NCI-H345 treated with DMSO at 0.1 percent for 48 hours (cell line): ENCODE data around the gene BEST1.
"Not testable (repeated sequence)": the region's sequence is repeated elsewhere in the genome, so short reads cannot be mapped to it uniquely, and the experiment has no call there.

ENCODE experiments used
- DNase-seq: peaks from one replicate; lab custom pipeline; 2025; ENCODE audit not compliant: unreplicated experiment; lab: John Stamatoyannopoulos, UW

The BEST1 gene

DNA sequence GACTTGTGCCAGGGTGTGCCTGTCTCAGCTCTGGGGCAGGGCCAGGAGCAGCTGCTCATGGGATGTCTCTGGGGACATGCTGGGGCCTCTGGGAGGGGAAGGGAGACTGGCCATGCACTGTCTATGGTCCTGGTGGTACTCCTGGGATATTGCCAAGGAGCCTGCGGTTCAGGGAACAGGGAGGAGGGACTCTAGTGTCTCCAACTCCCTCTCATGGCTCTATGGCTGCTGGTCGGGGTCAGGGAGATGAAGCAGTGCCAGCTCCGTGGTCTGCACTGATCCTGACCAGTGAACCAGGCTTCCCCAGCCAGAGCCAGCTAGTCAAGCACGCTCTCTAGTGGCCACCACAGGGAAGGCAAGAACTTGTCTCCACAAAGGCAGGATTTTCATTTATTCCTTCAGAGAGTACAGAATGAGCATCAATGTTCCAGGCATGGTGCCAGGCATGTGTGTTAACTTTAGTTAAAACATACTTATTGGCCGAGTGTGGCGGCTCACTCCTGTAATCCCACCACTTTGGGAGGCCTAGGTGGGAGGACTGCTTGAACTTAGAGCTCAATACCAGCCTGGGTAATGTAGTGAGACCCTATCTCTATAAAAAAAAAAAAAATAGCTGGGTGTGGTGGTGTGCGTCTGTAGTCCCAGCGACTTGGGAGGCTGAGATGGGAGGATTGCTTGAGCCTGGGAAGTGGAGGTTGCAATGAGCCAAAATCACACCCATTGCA is 2.5 kb upstream of the BEST1 start:
- peak; percentile 71 for DNase-seq

DNA sequence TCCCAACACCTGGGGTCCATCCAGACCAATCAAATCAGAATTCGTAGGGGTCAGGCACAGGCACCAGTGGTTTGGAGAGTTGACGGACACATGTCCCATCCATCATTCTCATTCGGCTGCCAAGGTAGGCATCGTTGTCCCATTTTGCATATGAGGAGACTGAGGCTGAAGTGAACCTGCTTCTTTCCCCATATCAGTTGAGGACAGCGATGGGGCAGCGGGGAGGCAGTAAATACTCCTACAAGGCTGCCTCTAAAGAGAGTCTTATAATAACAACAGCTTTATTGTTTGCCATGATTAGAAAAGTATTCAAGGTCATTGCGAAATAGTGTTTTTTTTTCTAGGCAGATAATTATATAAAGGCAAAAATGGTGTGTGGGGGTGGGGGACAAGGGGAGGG is 1.6 kb upstream of the BEST1 start:
- no peak for DNase-seq

DNA sequence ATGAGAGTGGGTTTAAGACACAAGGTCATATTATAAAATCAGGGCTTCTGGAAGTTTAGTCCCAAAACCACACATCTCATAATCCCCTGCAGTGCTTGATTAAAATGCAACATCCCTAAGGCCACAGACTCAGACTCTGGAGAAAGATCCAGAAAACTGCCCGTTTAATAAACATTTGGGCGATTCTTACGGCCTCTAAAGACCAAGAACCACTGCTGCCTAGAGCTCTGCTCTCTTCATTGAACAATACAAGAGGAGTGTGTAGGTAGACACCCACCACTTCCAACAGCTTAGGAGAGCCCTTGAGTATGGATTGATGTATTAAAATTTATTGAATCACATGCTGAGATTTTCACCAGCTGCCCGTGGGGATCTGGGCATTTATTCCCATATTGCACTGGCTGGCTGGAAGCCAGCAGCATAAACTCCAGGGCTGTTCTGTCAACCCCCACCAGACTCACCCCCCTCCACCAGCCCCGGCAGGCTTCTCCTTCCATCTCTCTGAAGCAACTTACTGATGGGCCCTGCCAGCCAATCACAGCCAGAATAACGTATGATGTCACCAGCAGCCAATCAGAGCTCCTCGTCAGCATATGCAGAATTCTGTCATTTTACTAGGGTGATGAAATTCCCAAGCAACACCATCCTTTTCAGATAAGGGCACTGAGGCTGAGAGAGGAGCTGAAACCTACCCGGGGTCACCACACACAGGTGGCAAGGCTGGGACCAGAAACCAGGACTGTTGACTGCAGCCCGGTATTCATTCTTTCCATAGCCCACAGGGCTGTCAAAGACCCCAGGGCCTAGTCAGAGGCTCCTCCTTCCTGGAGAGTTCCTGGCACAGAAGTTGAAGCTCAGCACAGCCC is 749 bp upstream of the BEST1 start:
- DNase-seq = peak; percentile 87

DNA sequence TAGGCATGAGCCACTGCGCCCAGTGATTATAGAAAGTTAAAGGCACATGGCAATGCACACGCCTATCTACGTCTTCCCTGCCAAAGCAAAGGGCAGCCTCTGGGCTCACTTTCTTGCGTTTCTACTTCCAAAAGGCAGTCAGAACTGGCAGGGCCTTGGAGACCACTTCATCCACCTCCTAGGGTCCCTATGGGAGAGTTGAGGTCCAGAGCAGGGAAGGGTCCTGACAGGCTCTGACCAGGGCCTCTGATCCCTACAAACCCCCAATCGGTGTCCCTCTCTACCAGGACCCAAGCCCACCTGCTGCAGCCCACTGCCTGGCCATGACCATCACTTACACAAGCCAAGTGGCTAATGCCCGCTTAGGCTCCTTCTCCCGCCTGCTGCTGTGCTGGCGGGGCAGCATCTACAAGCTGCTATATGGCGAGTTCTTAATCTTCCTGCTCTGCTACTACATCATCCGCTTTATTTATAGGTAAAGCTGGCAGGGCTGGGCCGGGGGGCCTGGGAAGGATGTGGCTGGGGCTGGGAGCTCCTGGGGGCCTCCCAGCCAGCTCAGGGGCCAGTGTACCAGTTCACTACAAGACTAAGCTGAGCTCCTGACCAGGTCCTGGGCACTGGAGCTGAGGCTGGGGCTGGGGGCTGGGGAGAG is 1.5 kb downstream of the BEST1 start:
- no peak for DNase-seq

DNA sequence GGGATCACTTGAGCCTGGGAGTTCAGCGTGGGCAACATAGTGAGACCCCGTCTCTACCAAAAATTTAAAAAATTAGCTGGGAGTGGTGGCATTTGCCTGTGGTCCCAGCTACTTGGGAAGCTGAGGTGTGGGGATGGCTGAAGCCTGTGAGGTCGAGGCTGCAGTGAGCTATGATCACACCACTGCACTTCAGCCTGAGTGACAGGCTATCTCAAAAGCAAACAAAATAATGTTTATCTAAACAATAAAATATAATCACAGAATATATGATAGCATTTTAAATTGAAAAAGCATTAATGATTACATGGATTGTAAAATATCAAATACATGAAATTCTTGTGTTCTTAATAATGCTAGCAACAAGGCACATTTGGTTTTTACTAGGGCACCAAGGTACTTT is 2.7 kb downstream of the BEST1 start:
- no peak for DNase-seq

DNA sequence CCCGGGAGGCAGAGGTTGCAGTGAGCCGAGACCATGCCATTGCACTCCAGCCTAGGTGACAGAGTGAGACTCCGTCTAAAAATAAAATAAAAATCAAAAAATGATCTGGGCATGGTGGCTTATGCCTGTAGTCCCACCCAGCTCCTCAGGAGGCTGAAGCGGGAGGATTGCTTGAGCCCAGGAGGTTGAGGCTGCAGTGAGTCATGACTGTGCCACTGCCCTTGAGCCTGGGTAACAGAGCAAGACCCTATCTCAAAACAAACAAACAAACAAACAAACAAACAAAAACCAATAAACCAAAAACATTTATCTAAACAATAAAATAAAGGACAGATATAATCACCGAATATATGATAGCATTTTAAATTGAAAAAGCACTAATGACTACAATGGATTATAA is 3.5 kb downstream of the BEST1 start:
- not testable (repeated sequence) for DNase-seq

DNA sequence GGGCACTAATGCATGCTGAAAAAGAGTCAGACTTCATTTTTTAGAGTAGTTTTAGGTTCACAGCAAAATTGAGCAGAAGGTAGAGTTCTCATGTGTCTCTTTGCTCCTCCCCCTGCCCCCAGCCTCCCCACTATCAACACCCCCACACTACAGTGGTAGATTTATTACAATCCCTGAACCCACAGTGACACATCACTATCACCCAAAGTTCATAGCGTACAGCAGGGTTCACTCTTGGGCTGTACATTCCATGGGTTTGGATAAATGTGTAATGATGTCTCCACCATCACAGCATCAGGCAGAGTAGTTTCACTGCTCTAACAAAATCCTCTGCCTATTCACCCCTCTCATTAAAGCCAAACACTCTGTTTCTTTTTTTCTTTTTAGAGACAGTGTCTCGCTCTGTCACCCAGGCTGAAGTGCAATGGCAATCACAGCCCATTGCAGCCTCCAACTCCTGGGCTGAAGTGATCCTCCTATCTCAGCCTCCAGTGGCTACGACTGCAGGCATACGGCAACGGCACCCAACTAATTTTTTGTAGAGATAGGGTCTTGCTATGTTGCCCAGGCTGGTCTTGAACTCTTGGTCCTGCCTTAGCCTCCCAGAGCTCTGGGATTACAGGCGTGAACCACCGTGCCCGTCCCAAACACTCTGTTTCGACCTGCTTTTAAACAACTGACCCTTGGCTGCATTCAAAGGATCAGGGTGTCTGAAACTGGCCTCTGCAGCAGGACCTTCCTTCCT is 4.1 kb downstream of the BEST1 start:
- no peak for DNase-seq

DNA sequence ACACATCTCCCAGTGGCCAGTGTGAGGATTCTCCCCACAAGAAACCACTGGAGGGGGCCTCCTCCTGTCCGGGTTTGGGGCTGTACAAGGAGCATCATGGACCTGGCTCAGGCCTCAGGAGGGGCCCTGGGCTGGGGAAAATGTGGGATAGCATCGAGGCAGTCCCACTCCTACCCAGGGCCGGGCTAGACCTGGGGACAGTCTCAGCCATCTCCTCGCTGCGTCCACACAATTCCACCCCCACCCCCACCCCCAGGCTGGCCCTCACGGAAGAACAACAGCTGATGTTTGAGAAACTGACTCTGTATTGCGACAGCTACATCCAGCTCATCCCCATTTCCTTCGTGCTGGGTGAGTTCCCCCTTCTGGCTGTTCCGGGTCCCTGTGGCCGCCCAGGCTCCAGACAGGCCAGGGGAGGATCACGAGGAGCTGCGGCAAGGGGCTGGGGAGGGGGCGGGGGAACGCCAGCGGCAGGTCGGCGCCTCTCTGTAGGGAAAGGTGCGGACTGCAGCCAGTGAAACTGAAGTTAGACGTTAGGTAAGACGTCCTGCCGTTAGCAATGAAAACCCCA is 4.8 kb downstream of the BEST1 start:
- DNase-seq = no peak

DNA sequence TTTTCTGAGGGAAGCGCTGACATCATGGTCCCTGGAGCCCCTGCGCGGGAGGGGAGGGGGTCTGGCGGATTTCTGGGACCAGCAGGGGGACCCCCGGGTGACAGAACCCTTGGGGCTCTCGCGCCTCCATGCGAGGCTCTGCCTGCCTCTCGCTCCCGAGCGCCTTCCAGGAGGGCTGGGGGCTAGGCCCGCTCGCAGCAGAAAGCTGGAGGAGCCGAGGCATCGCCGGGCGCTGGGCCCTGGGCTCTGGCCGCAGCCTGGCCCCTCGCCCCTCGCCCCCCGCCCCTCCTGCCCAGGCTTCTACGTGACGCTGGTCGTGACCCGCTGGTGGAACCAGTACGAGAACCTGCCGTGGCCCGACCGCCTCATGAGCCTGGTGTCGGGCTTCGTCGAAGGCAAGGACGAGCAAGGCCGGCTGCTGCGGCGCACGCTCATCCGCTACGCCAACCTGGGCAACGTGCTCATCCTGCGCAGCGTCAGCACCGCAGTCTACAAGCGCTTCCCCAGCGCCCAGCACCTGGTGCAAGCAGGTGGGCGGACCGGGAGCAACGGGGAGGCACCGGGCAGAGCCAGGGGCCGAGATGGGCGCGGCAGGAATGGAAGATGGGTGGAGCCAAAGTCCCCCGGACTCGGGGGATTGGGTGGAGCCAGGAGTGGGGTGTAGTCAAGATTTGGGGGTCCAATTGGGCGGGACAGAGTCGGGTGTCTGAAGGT is 5.4 kb downstream of the BEST1 start:
- no peak for DNase-seq

DNA sequence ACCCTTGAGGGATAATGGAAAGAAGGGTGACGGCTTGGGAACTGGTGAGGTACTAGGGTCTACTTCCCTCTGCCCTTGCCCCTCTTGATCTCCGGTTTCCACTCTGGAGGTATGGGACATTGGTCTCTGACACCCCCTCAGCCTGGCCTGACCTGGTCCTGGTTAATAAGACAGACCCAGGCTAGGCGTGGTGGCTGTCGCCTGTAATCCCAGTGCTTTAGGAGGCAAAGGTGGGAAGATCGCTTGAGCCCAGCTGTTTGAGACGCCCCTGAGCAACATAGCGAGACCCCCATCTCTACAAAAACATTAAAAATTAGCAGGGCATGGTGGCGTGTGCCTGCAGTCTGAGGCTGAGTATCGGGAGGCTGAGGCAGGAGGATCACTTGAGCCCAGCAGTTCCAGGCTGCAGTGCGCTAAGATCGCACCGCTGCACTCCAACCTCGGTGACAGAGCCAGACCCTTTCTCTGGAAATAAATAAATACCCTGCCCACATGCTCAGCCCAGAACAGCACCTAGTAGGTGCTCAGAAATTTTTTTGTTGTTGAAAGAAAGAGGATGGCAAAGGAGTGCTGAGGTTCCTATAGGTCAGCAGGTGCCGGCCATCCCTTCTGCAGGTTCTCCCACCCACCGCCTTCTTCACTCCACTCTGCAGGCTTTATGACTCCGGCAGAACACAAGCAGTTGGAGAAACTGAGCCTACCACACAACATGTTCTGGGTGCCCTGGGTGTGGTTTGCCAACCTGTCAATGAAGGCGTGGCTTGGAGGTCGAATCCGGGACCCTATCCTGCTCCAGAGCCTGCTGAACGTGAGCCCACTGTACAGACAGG is 6.3 kb downstream of the BEST1 start:
- DNase-seq = no peak

DNA sequence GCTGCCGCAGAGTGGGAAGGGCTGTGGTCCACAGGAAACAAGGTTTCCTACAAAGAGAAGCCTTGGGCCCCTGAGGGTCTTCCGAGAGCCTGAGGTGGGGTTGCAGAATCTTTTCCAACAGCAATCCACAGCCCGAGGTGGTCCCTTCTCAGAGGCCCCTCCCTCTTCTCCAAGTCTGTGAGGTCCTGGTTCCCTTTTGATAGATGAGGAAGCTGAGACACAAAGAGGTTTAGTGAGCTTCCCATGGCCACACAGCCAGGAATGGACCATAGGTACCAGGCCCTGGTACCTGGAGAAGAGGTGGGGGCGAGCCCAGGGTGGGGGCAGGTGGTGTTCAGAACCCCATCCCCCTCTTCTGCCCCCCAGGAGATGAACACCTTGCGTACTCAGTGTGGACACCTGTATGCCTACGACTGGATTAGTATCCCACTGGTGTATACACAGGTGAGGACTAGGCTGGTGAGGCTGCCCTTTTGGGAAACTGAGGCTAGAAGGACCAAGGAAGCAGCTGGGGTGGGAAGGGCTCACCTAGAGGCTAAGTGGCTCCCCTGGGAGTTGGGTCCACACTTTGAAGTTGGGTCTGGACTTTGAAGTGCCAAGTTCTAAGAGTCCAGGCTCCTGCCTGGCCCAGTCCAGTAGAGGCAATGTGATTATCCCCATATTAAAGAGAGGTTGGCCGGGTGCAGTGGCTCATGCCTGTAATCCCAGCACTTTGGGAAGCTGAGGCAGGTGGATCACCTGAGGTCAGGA is 7.0 kb downstream of the BEST1 start:
- DNase-seq = no peak

DNA sequence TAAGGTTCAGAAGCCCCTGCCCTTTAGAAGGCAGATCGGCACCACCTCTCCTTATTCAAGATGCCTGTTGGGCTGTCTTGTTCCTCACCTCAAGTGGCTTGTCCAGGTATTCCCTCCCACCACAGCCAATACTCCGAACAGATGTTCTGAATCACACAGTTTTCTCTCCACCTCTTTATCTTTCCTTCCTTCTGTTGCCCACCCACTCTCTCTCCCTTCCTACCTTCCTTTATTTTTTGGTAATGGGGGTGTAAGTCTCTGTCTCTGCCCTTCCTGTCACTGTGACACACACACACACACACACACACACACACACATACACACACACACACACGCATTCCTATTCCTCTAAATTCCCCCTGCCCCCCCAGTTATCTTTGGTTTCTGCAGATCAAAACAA is 8.4 kb downstream of the BEST1 start:
- DNase-seq = no peak

DNA sequence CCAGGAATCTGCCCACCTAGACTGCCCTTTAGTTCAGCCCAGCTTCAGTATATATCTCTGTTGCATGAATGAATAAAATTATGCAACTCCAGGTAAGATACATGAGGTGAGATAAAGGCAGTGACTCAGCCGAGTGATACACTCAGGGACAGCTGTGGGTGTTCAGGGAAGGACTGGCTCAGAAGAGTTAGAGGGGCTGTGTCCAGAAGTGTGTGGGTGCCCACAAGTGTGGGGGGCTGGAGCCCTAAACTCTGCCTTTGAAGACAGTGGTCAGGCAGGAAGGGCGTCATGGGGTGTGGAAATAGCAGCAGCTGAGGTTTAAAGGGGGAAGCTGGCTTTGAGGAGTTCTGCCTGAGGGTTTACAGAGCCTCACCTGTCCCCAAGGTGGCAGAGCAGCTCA is 9.0 kb downstream of the BEST1 start:
- no peak for DNase-seq

DNA sequence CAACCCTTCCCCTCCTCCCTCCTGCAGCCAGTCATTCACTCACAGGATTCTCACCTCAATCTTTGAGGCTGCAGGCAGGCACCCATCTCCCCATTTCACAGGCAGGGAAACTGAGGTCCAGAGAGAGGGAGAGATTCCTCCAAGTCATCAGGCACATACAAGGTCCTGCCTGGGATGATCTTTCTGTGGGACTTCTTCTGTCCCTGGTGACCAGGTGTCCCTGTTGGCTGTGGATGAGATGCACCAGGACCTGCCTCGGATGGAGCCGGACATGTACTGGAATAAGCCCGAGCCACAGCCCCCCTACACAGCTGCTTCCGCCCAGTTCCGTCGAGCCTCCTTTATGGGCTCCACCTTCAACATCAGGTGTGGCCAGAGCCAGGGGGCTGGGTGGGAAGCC is 9.5 kb downstream of the BEST1 start:
- DNase-seq = no peak

DNA sequence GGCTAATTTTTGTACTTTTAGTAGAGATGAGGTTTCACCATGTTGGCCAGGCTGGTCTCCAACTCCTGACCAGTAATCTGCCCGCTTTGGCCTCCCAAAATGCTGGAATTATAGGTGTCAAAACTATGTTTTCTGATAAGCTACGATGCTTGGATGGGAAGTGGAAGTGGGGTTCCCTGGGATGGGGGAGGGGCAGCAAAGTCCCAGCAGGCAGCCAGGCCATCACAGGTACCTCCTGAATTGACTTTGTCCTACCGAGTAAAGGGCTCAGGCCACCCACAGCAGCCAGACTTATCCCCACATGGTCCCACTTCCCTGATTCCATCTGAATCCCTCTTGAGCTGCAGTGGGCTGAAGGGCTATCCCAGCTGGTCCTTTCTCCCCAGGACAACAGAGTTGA is 10.4 kb downstream of the BEST1 start:
- no peak for DNase-seq

DNA sequence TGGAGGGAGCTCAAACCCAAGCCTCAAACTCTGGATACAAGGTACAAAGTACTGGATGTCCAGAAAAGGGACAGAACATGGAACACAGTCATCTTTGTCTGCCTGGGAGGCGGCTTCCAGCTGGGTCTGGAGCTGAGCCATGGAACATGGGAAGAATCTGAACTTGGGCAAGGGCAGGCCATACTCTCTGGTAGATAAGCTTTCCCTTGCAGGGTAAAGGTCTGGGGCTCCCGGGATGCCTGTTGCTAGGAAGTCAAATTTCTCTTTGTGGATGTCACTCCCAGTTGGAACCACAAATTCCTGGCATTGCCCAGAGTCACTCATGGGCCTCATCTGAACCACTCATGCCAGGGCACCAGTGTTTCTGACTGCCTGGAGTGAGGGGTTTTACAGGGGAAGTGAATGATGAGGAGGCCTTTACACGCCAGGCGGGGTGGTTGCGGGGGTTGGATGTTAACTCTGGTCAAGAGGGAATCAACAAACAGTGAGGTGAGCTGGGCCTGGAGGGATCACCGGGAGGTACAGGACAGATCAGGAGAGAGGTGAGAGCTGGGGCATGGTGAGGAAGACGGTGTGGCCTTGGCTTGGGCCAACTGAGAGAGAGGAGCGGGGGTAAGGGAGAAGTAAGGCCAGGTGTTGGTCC is 11.5 kb downstream of the BEST1 start:
- DNase-seq = no peak

DNA sequence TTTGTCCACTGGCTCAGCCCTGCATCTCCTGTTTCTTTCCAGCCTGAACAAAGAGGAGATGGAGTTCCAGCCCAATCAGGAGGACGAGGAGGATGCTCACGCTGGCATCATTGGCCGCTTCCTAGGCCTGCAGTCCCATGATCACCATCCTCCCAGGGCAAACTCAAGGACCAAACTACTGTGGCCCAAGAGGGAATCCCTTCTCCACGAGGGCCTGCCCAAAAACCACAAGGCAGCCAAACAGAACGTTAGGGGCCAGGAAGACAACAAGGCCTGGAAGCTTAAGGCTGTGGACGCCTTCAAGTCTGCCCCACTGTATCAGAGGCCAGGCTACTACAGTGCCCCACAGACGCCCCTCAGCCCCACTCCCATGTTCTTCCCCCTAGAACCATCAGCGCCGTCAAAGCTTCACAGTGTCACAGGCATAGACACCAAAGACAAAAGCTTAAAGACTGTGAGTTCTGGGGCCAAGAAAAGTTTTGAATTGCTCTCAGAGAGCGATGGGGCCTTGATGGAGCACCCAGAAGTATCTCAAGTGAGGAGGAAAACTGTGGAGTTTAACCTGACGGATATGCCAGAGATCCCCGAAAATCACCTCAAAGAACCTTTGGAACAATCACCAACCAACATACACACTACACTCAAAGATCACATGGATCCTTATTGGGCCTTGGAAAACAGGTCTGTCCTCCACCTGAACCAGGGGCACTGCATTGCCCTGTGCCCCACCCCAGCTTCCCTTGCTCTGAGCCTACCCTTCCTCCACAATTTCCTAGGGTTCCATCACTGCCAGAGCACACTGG is 12.3 kb downstream of the BEST1 start:
- DNase-seq = no peak

DNA sequence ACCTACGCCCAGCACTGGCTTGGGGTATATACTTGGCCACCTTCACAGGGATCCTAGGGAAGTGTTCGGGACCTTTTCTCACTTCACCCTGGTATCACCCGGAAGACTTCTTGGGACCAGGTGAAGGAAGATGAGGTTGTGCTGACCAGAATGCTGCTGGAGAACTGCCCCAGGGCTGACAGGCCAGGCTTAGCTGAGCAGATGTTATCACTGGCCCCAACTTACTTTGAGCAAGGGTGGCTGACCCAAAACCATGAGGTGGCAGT is 12.8 kb downstream of the BEST1 start:
- DNase-seq = no peak
